HG03064 (cell line): ENCODE data around the gene JADE2.

Experiments used
- ATAC-seq: cut with Tn5 transposase; IDR thresholded peaks from one replicate; pipeline ENCODE4 v1.9.1; 2021; ENCODE audit warnings: low read depth; ENCODE audit not compliant: unreplicated experiment

JADE2 gene

DNA sequence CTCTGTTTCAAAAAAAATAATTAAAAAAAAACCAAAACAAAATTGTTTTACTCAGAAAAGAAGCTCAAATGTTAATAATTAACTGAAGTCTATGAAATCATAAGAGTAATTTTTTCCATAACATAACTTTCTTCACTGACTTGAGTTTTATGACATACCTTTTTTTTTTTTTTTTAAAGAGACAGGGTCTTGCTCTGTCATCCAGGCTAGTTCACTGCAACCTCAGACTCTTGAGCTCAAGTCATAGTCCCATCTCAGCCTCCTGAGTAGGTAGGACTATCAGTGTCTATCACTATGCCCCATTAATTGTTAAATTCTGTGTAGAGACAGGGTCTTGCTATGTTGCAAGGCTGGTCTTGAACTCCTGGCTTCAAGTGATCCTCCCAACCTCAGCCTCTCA, 85.3 kb downstream of the JADE2 start:
- no peak for ATAC-seq

DNA sequence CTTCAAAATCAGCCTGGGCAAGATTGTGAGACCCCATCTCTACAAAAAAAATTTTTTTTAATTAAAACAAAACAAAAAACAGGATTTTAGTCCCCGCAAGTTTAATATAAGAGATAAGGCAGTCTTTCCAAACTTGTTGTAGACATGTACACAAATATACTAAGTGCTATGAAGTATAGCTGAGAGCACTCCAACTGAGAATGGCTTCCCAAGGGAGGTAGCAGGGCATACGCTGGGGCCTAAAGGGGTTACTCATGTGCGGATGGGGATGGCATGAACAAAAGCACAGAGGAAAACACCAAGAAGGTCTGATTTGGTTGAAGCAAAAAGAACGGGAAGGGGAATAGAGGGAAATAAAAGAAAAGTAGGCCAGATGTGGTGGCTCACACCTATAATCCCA, 86.0 kb downstream of the JADE2 start:
- no peak for ATAC-seq

DNA sequence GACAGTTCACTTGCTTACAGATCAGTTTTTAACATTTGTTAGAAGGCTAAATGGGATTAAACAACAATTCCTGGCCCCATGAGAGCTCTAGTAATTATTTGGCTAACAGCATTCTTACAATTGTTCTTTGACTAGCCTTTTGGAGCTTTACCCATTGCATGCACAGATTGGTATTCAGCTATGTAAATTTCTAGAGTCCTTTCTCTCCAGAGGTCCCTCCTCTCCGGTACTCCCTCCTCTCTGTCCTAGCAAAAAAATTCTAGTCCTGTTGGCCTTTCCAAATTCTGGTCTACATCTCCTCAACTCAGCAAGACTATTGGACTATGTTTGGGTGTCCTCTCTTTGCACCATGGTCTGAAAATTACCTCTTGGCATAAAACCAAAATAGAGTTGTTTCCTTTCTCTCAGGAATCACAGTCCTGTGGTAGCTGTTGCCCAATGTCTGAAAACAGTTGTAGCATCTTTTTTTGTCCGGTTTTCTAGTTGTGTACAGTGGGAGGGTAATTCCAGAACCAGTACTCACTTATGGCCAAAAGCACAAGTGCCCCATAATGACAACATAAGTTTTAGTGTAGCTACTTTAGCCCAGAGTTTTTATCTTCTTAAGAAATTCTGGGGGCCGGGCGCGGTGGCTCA, 89.1 kb downstream of the JADE2 start:
- ATAC-seq: no peak

DNA sequence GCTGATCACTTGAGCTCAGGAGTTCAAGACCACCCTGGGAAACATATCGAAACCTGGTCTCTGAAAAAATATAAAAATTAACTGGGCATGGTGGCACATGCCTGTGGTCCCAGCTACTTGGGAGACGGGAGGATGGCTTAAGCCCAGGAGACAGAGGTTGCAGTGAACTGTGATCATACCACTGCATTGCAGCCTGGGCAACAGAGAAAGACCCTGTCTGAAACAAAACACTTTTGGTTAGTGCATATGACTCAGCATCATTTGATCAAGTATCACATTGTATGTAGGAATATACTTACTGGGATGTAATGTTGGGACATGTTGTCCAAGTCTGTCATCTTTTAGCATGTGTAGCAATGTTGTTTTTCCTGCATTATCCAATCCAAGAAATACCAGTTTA, 95.2 kb downstream of the JADE2 start:
- ATAC-seq: no peak

DNA sequence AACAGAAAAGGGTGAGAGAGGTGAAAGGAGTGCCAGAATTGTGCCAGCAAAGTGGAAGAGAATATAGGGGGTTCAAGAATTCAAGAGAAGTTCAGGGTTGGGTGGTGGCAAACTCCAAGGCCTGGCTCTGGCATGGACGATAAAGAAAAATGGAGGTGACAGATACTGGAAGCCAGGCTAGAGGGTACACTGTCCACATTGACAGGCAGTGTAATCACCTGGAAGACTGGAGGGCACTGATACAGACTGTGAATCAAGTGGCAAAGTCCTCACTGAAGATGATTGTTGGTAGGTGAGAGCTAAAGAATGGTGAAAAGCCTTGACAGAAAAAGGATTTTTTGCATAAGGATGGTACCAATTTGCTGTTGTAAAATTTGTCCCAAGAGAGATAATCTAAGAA, 100.1 kb downstream of the JADE2 start:
- no peak for ATAC-seq

DNA sequence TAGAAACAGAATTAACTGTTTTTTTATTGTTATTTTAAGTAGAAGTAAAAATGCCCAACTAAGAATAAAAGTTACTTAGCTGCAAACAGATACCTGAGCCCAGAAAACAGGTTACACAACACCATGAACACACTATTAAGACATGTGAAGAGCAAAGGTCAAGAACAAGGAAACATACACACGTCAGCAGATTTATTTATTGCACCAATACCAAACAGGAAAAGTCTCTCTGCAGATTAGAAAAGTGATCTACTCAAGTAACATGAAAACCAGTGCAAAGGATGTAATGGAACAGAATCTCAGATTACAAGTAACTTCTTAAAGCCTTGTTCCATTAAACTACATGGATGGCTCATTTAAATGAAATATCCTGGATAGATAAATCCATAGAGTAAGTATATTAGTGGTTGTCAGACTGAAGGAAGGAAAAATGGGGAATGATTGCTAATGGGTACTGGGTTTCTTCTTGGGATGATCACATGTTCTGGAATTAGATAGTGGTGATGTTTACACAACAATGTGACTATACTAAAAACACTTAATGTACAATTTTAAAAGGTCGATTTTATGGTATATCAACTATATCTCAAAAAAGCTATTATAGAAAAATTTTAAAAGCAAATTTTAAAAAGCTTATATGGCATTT, 101.0 kb downstream of the JADE2 start:
- no peak for ATAC-seq
